IMR-90 (cell line): ENCODE measurements around the gene YBEY. TPM values are rescaled to one million over a fixed set of nuclear protein-coding genes. Genes with fewer than 3 reads are reported as not detected.

Source experiments
- ATAC-seq: fragments of 200-7000 bp; cut with Tn5 transposase; 2 replicates; pipeline ENCODE4 v1.9.1; 2020; ENCODE audit warnings: low read depth, mild to moderate bottlenecking, moderate library complexity
- BruUV-seq: library from RNA; stranded (reverse); fragments of 400-500 nt; replicated peaks from 2 replicates; lab custom pipeline; 2021; lab: Mats Ljungman, UMichigan
- CTCF ChIA-PET: fragments of 300-600 bp; formaldehyde crosslinking; extraction: SDS; loops from one replicate; lab custom pipeline; 2021; ENCODE audit warnings: antibody characterized with exemption; lab: Yijun Ruan, JAX
- POLR2A ChIA-PET: fragments of 300-600 bp; sonication (Branson Sonifier 250); formaldehyde crosslinking; loops from one replicate; lab custom pipeline; 2022; ENCODE audit warnings: antibody characterized with exemption; ENCODE audit not compliant: unreplicated experiment; lab: Charles Lee
- DNase-seq: peaks from one replicate; pipeline ENCODE4 v3.0.0; 2013
- H2AFZ ChIP-seq: replicated peaks from 2 replicates; pipeline ENCODE3; 2013; ENCODE audit warnings: low read length, mild to moderate bottlenecking; ENCODE audit not compliant: poor library complexity
- H2AK5ac ChIP-seq: 2 replicates; pipeline ENCODE4 v1.6.1; 2013; ENCODE audit warnings: low read depth, low read length, inconsistent platforms
- H2AK9ac ChIP-seq: replicated peaks from 2 replicates; pipeline ENCODE3; 2013; ENCODE audit warnings: mild to moderate bottlenecking, low read depth, low read length, moderate library complexity; ENCODE audit not compliant: poor library complexity
- H2BK120ac ChIP-seq: 2 replicates; pipeline ENCODE4 v1.6.1; 2013; ENCODE audit warnings: low read depth, low read length, inconsistent platforms
- H2BK15ac ChIP-seq: 3 replicates; pipeline ENCODE4 v1.6.1; 2013; ENCODE audit warnings: low read depth, low read length, inconsistent platforms
- H2BK20ac ChIP-seq: 2 replicates; pipeline ENCODE4 v1.6.1; 2013; ENCODE audit warnings: low read depth, mild to moderate bottlenecking, inconsistent platforms, low read length, moderate library complexity
- H2BK5ac ChIP-seq: 2 replicates; pipeline ENCODE4 v1.6.1; 2013; ENCODE audit warnings: mild to moderate bottlenecking, low read depth, low read length, inconsistent platforms; ENCODE audit not compliant: poor library complexity, severe bottlenecking
- H3K14ac ChIP-seq: replicated peaks from 2 replicates; pipeline ENCODE4 v1.6.1; 2013; ENCODE audit warnings: low read depth, low read length, inconsistent platforms
- H3K18ac ChIP-seq: 2 replicates; pipeline ENCODE4 v1.6.1; 2013; ENCODE audit warnings: low read depth, low read length, control low read depth
- H3K23ac ChIP-seq: 2 replicates; pipeline ENCODE4 v1.6.1; 2013; ENCODE audit warnings: low read depth, low read length, inconsistent platforms
- H3K27ac ChIP-seq: 2 replicates; pipeline ENCODE4 v1.5.1; 2013; ENCODE audit warnings: mild to moderate bottlenecking, control low read depth, low read length; ENCODE audit not compliant: insufficient read depth
- H3K27me3 ChIP-seq: 2 replicates; pipeline ENCODE4 v1.6.1; 2013; ENCODE audit warnings: low read length; ENCODE audit not compliant: control insufficient read depth, insufficient read depth
- H3K36me3 ChIP-seq: 2 replicates; pipeline ENCODE4 v1.6.1; 2013; ENCODE audit warnings: low read length, mixed read lengths; ENCODE audit not compliant: control insufficient read depth, insufficient read depth
- H3K4ac ChIP-seq: 2 replicates; pipeline ENCODE4 v1.6.1; 2013; ENCODE audit warnings: low read depth, low read length, inconsistent platforms
- H3K4me1 ChIP-seq: 2 replicates; pipeline ENCODE4 v1.6.1; 2013; ENCODE audit warnings: low read length, mixed read lengths; ENCODE audit not compliant: control insufficient read depth, insufficient read depth
- H3K4me2 ChIP-seq: 2 replicates; pipeline ENCODE4 v1.6.1; 2013; ENCODE audit warnings: low read depth, mild to moderate bottlenecking, control low read depth, low read length, moderate library complexity
- H3K4me3 ChIP-seq: 2 replicates; pipeline ENCODE4 v1.5.1; 2013; ENCODE audit warnings: low read depth, mild to moderate bottlenecking, control low read depth, low read length, moderate library complexity; ENCODE audit not compliant: insufficient read depth
- H3K56ac ChIP-seq: 2 replicates; pipeline ENCODE4 v1.6.1; 2013; ENCODE audit warnings: low read length, inconsistent platforms; ENCODE audit not compliant: insufficient read depth; ENCODE audit errors: extremely low read depth
- H3K79me1 ChIP-seq, 2 experiments: 2 replicates each; pipeline ENCODE4 v1.6.1; 2013; ENCODE audit warnings: low read length in 2 of 2, inconsistent platforms in 1 of 2, low read depth in 1 of 2
- H3K9ac ChIP-seq: 2 replicates; pipeline ENCODE4 v1.6.1; 2013; ENCODE audit warnings: low read depth, low read length, control low read depth
- H3K9me1 ChIP-seq: 2 replicates; pipeline ENCODE4 v1.6.1; 2013; ENCODE audit warnings: low read length, inconsistent platforms; ENCODE audit not compliant: insufficient read depth
- H3K9me3 ChIP-seq: 2 replicates; pipeline ENCODE4 v1.6.1; 2013; ENCODE audit warnings: low read length; ENCODE audit not compliant: control insufficient read depth, insufficient read depth
- H4K20me1 ChIP-seq: 2 replicates; pipeline ENCODE4 v1.6.1; 2013; ENCODE audit warnings: low read length, inconsistent platforms; ENCODE audit not compliant: insufficient read depth
- H4K5ac ChIP-seq: 2 replicates; pipeline ENCODE4 v1.6.1; 2013; ENCODE audit warnings: mild to moderate bottlenecking, low read depth, low read length, control low read depth
- H4K8ac ChIP-seq, 2 experiments: 2 replicates each; pipeline ENCODE4 v1.6.1; 2013; ENCODE audit warnings: low read depth in 2 of 2, low read length in 2 of 2, control low read depth in 1 of 2, inconsistent platforms in 1 of 2
- H4K91ac ChIP-seq: 2 replicates; pipeline ENCODE4 v1.6.1; 2013; ENCODE audit warnings: low read depth, low read length, inconsistent platforms; ENCODE audit not compliant: insufficient read depth
- BHLHE40 ChIP-seq: fragments of 150-350 bp; IDR thresholded peaks from 2 replicates; pipeline ENCODE4 v1.6.1; 2016; ENCODE audit warnings: mild to moderate bottlenecking, low read depth, low read length
- CEBPB ChIP-seq: IDR thresholded peaks from 2 replicates; pipeline ENCODE4 v1.6.1; 2012; ENCODE audit warnings: low read depth, low read length, improper control_type of control experiment
- CHD1 ChIP-seq: IDR thresholded peaks from 2 replicates; pipeline ENCODE4 v1.6.1; 2012; ENCODE audit warnings: low read depth, low read length, improper control_type of control experiment
- CTCF ChIP-seq: conservative IDR thresholded peaks from 2 replicates; pipeline ENCODE4 v1.5.1; 2012; ENCODE audit warnings: mild to moderate bottlenecking, low read depth, low read length, improper control_type of control experiment
- ELK1 ChIP-seq: fragments of 150-350 bp; IDR thresholded peaks from 2 replicates; pipeline ENCODE4 v1.6.1; 2016; ENCODE audit warnings: low read depth, mild to moderate bottlenecking, low read length, moderate library complexity, borderline replicate concordance
- FOS ChIP-seq: fragments of 150-350 bp; IDR thresholded peaks from 2 replicates; pipeline ENCODE4 v1.6.1; 2016; ENCODE audit warnings: low read depth, low read length
- MAFK ChIP-seq: IDR thresholded peaks from 2 replicates; pipeline ENCODE4 v1.6.1; 2012; ENCODE audit warnings: low read depth, low read length, improper control_type of control experiment
- MAZ ChIP-seq: IDR thresholded peaks from 2 replicates; pipeline ENCODE4 v1.6.1; 2012; ENCODE audit warnings: low read depth, mild to moderate bottlenecking, low read length, improper control_type of control experiment, moderate library complexity, borderline replicate concordance
- MXI1 ChIP-seq: IDR thresholded peaks from 2 replicates; pipeline ENCODE4 v1.6.1; 2012; ENCODE audit warnings: low read depth, mild to moderate bottlenecking, low read length, moderate library complexity, borderline replicate concordance
- POLR2A ChIP-seq: IDR thresholded peaks from 2 replicates; pipeline ENCODE4 v1.6.1; 2012; ENCODE audit warnings: mild to moderate bottlenecking, low read depth, low read length
- RAD21 ChIP-seq: IDR thresholded peaks from 2 replicates; pipeline ENCODE4 v1.6.1; 2012; ENCODE audit warnings: low read length, improper control_type of control experiment
- RCOR1 ChIP-seq: IDR thresholded peaks from 2 replicates; pipeline ENCODE4 v1.6.1; 2012; ENCODE audit warnings: mild to moderate bottlenecking, low read length, improper control_type of control experiment; ENCODE audit not compliant: insufficient replicate concordance
- RFX5 ChIP-seq: IDR thresholded peaks from 2 replicates; pipeline ENCODE4 v1.8.0; 2012; ENCODE audit warnings: low read depth, mild to moderate bottlenecking, low read length, moderate library complexity
- USF2 ChIP-seq: fragments of 150-350 bp; IDR thresholded peaks from 2 replicates; pipeline ENCODE4 v1.6.1; 2017; ENCODE audit warnings: mild to moderate bottlenecking, antibody characterized with exemption, low read length, low read depth
- WGBS, 2 experiments: methylation state at CpG; one replicate each; pipeline versions ENCODE4 v1.1.5 to v1.1.7; 2013; ENCODE audit warnings: missing lambda C conversion rate in 2 of 2; ENCODE audit not compliant: insufficient read length in 1 of 2; ENCODE audit errors: extremely low coverage in 2 of 2; 5-methylcytosine and 5-hydroxymethylcytosine counted together
- dilution Hi-C: fragments of 300-500 bp; cut with HindIII; formaldehyde crosslinking; loops from one replicate; pipeline ENCODE4 v1.14.3; 2018; ENCODE audit warnings: low sequenced_read_pairs; ENCODE audit not compliant: unreplicated experiment
- in situ Hi-C: fragments of 300-500 bp; cut with MboI; formaldehyde crosslinking; loops from 3 replicates; pipeline ENCODE4 v1.14.3; 2019; ENCODE audit warnings: low sequenced_read_pairs, inconsistent platforms, mixed read lengths
- intact Hi-C: fragments of 100-400 bp; cut with micrococcal nuclease; formaldehyde crosslinking; loops from 2 replicates; pipeline ENCODE4 v1.10.0; 2022
- polyA plus RNA-seq, 3 experiments: library from polyadenylated mRNA; depleted of rRNA; stranded (reverse); fragments of >200 nt; gene quantifications; 2 replicates each; pipeline ENCODE4 v1.2.3, GENCODE V29; 2012; ENCODE audit warnings: low replicate concordance in 1 of 3
- total RNA-seq: library from RNA; depleted of rRNA; stranded (reverse); fragments of >200 nt; gene quantifications from 2 replicates; pipeline ENCODE4 v1.2.3, GENCODE V29; 2012

YBEY gene
- total and polyA plus RNA-seq, 2 of the 4 experiments (the other 2 are of a cell fraction), result 5.9 to 26.2 TPM

- Histone ChIP-seq H3K27me3 (no peaks in the 10 kb centered on the region), H3K27ac (no peak overlapping the region), H3K9ac (no peak overlapping the region), H2BK15ac (no peak overlapping the region), H3K4ac (no peak overlapping the region), H2BK120ac (no peak overlapping the region), H2AK5ac (no peak overlapping the region), H4K5ac (no peak overlapping the region), H4K20me1 (no peaks in the 10 kb centered on the region), H3K9me3 (no peaks in the 10 kb centered on the region), H3K4me2 (no peak overlapping the region), H2BK20ac (no peak overlapping the region), H2AFZ (no peak overlapping the region), H3K4me1 (0 out of 2 replicates have a peak, but pooled peaks cover 2% of the 10 kb centered on the region), H3K56ac (no peak overlapping the region), H3K79me1 (peaks cover 35 to 69% of the 10 kb centered on the region in 2 experiments), H3K4me3 (no peak overlapping the region), H3K14ac (no peak overlapping the region), H3K18ac (no peak overlapping the region), H3K36me3 (peaks cover 37% of the 10 kb centered on the region), H4K91ac (no peak overlapping the region), H2BK5ac (no peak overlapping the region), H3K9me1 (peaks cover 3% of the 10 kb centered on the region; the same call in 1 of the 2 replicates), H3K23ac (no peak overlapping the region), H4K8ac (no peak overlapping the region), H2AK9ac (no peak overlapping the region)
- no TSS peak for BruUV-seq
- POLR2A ChIA-PET, result no interaction called here
- CTCF ChIA-PET, result no interaction called here
- no peak for DNase-seq
- no peak for TF ChIP-seq MXI1
- TF ChIP-seq CEBPB, result no peak
- TF ChIP-seq POLR2A, result no peak
- no peak for TF ChIP-seq CTCF
- no peak for TF ChIP-seq USF2
- TF ChIP-seq ELK1, result no peak
- TF ChIP-seq RAD21, result no peak
- TF ChIP-seq RCOR1, result no peak
- no peak for TF ChIP-seq MAFK
- no peak for TF ChIP-seq BHLHE40
- TF ChIP-seq MAZ, result no peak
- no peak for TF ChIP-seq CHD1
- TF ChIP-seq RFX5, result no peak
- no peak for TF ChIP-seq FOS
- WGBS, 2 experiments, result no CpG with 5 or more reads among the region's 3 CpGs
- intact Hi-C loops, result no loop called here
- no peak for ATAC-seq
- in situ Hi-C loops, result no loop called here
- dilution Hi-C loops, result no loop called here
Observed at GRCh38 chr21:46336603-46337002, 50.5 kb downstream of the YBEY start.
